H1 (cell line): Measurements from ENCODE around the gene CENPP. TPM values are rescaled to one million over a fixed set of nuclear protein-coding genes. Genes with fewer than 3 reads are reported as not detected.

Experiments
- ASH2L ChIP-seq: fragments of 200-600, 300-600 bp; sonication (generic); IDR thresholded peaks from one replicate; pipeline ENCODE4 v1.7.1; 2017; ENCODE audit warnings: low read length
- CHD7 ChIP-seq: fragments of 300-600 bp; sonication (generic); IDR thresholded peaks from 2 replicates; pipeline ENCODE4 v1.7.1; 2012; ENCODE audit warnings: low read length, moderate library complexity, mild to moderate bottlenecking, inconsistent platforms; ENCODE audit not compliant: insufficient replicate concordance
- JUND ChIP-seq: IDR thresholded peaks from 2 replicates; pipeline ENCODE4 v1.6.1; 2011; ENCODE audit warnings: mild to moderate bottlenecking, improper control_type of control experiment, low read length
- RAD21 ChIP-seq, 2 experiments: IDR thresholded peaks in 1 of 2; conservative IDR thresholded peaks in 1 of 2; 2 replicates each; pipeline ENCODE4 v1.6.1; 2011; ENCODE audit warnings: low read depth in 2 of 2, low read length in 2 of 2, improper control_type of control experiment in 1 of 2, inconsistent platforms in 1 of 2, mild to moderate bottlenecking in 1 of 2, moderate library complexity in 1 of 2
- RNF2 ChIP-seq: fragments of 200-900, 300-1000 bp; sonication (generic); IDR thresholded peaks from 2 replicates; pipeline ENCODE4 v1.7.1; 2016; ENCODE audit warnings: borderline replicate concordance, low read depth, mild to moderate bottlenecking, antibody characterized with exemption, low read length; ENCODE audit not compliant: poor library complexity, severe bottlenecking; ENCODE audit errors: missing control alignments
- SAP30 ChIP-seq: fragments of 300-600 bp; sonication (generic); IDR thresholded peaks from 2 replicates; pipeline ENCODE4 v1.7.1; 2012; ENCODE audit warnings: low read length, moderate library complexity, mild to moderate bottlenecking, inconsistent platforms; ENCODE audit not compliant: insufficient read depth, insufficient replicate concordance
- polyA plus RNA-seq, 7 experiments: library from polyadenylated mRNA; depleted of rRNA in 3 of 7; stranded (reverse) in 5 of 7; unstranded in 2 of 7; fragments of >200 nt in 5 of 7; fragments of 200-250 nt in 2 of 7; gene quantifications; 1 replicate in 5 of 7; 2 replicates in 1 of 7; 4 replicates in 1 of 7; pipeline versions ENCODE4 v1.2.1 to v1.2.3, GENCODE V29; 2011 to 2013; ENCODE audit warnings: missing spikeins in 2 of 7, mixed read lengths in 2 of 7
- total RNA-seq: library from RNA; stranded (reverse); fragmentation: NEBNext Ultra II Directional; extraction: Animal tissue kit (Norgen Biotek cat#: 25700); gene quantifications from 2 replicates; pipeline ENCODE4 v1.2.1, GENCODE V29; 2021

CENPP gene
- total and polyA plus RNA-seq, 2 of the 8 experiments (the other 6 are each of a cell fraction or from before 2014, with no cell fraction given) = 2.7 to 10.8 TPM

GRCh38 chr9:92657296-92658094 is 331.7 kb downstream of the CENPP start (continued):
- no peak for TF ChIP-seq CHD7
- TF ChIP-seq SAP30 = no peak
- no peak for TF ChIP-seq JUND
- TF ChIP-seq ASH2L = no peak
- TF ChIP-seq RAD21 (IDR thresholded peaks at IDR 0.05 in 1 of 2, conservative IDR thresholded peaks at IDR 0.05 in 1 of 2; ENCODE audit: low read depth in 2 of 2, low read length in 2 of 2) = peak; percentile 7 to 14; a peak in 1 of 4 replicates
- TF ChIP-seq RNF2 = no peak
